BJ (cell line): ENCODE data around the gene UNK. TPM values are rescaled to one million over a fixed set of nuclear protein-coding genes. Genes with fewer than 3 reads are reported as not detected.

Experiments
- CTCF ChIA-PET: fragments of 350-600 bp; formaldehyde crosslinking; extraction: SDS; loops from one replicate; lab custom pipeline; 2021; ENCODE audit warnings: antibody characterized with exemption, inconsistent platforms; lab: Yijun Ruan, JAX
- POLR2A ChIA-PET: fragments of 300-600 bp; sonication (Branson Sonifier 250); formaldehyde crosslinking; extraction: SDS; loops from one replicate; lab custom pipeline; 2021; ENCODE audit warnings: antibody characterized with exemption; lab: Charles Lee
- DNase-seq: peaks from one replicate; pipeline ENCODE4 v3.0.0-alpha.2; 2011; ENCODE audit warnings: low read depth
- H3K27me3 ChIP-seq: 2 replicates; pipeline ENCODE4 v1.6.0; 2011; ENCODE audit warnings: low read length; ENCODE audit not compliant: control insufficient read depth, insufficient read depth
- H3K36me3 ChIP-seq: 2 replicates; pipeline ENCODE4 v1.5.1; 2011; ENCODE audit warnings: low read length; ENCODE audit not compliant: control insufficient read depth, insufficient read depth
- H3K4me3 ChIP-seq: 2 replicates; pipeline ENCODE4 v1.5.1; 2011; ENCODE audit warnings: low read depth, mild to moderate bottlenecking, control low read depth, low read length
- CTCF ChIP-seq: IDR thresholded peaks from 2 replicates; pipeline ENCODE4 v1.5.1; 2011; ENCODE audit warnings: low read depth, mild to moderate bottlenecking, control low read depth, inconsistent platforms, low read length, moderate library complexity; ENCODE audit not compliant: insufficient read depth
- polyA plus RNA-seq: library from polyadenylated mRNA; depleted of rRNA; stranded (reverse); fragments of >200 nt; gene quantifications from 2 replicates; pipeline ENCODE4 v1.2.3, GENCODE V29; 2011

Gene UNK
- polyA plus RNA-seq, 1 experiment = 7.2 TPM

GRCh38 chr17:75834279-75834920, 49.8 kb downstream of the UNK start:
- ChIA-PET CTCF (interaction anchor here (1.0 to 4.6 kb wide), 4 partner anchors 9 to 21 kb away, joined by 3 to 20 read pairs (median 10); partner anchors contain the start of genes UNC13D and WBP2), POLR2A (no interaction called here)
- DNase-seq = no peak
- Histone ChIP-seq H3K4me3 (no peak overlapping the region), H3K27me3 (no peaks in the 10 kb centered on the region), H3K36me3 (no peaks in the 10 kb centered on the region)
- TF ChIP-seq CTCF = no peak

- Histone ChIP-seq H3K27me3 (no peaks in the 10 kb centered on the region), H3K4me3 (no peak overlapping the region), H3K36me3 (no peaks in the 10 kb centered on the region)
- ChIA-PET CTCF (interaction anchor here (1.0 to 4.6 kb wide), 4 partner anchors 8 to 20 kb away, joined by 3 to 20 read pairs (median 10); partner anchors contain the start of genes UNC13D and WBP2), POLR2A (no interaction called here)
- no peak for DNase-seq
- no peak for TF ChIP-seq CTCF
Observed at GRCh38 chr17:75834928-75835653, 50.5 kb downstream of the UNK start.

DNA sequence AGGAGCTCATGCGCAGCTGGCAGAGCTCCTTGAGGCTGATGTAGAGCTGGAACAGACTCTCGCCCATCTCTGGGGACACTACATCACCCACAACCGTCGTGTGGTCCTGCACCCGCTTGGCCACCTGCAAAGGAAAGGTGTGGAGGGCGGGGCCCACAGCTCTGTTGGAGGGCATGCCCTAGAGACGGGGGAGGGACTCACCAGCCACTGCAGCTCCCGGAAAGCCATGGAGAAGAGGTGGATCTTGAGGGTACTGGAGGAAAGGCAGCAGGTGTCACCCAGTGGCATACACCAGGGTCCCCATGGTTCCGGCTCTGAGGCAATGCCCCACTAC, 51.0 kb downstream of the UNK start:
- no peak for TF ChIP-seq CTCF
- POLR2A ChIA-PET = no interaction called here
- no peak for DNase-seq
- Histone ChIP-seq H3K36me3 (no peaks in the 10 kb centered on the region), H3K27me3 (no peaks in the 10 kb centered on the region), H3K4me3 (no peak overlapping the region)
- CTCF ChIA-PET = interaction anchor here (1.2 to 4.6 kb wide), 3 partner anchors 10 to 20 kb away, joined by 5 to 20 read pairs (median 16); partner anchors contain the start of genes UNC13D and WBP2

GRCh38 chr17:75836605-75837004, 52.0 kb downstream of the UNK start:
- CTCF ChIA-PET = interaction anchor here (0.7 to 4.6 kb wide), 4 partner anchors 9 to 72 kb away, joined by 3 to 20 read pairs (median 11); partner anchors contain the start of genes GALK1 and UNC13D
- POLR2A ChIA-PET = no interaction called here
- H3K4me3 ChIP-seq = no peak overlapping the region
- no peak for DNase-seq
- no peaks in the 10 kb centered on the region for H3K36me3 ChIP-seq
- H3K27me3 ChIP-seq = no peaks in the 10 kb centered on the region
- TF ChIP-seq CTCF = no peak

DNA sequence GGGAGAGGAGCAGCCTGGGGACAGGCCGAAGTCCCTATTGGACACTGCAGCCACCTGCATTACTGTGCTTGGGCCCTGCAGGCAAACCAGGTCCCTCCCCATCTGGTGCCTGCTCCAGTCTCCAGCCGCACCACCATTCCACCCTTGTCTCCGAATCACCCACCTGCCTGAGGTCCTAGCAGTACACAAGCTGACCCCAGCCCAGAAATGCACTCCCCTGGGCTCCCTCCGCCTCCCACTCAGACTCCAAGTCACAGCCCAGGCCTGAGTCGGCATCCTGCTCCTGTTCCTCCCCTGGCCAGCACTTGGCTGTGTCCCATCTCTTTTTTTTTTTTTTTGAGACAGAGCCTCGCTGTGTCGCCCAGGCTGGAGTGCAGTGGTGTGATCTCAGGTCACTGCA, 53.3 kb downstream of the UNK start:
- POLR2A ChIA-PET = no interaction called here
- CTCF ChIA-PET = interaction anchor here (3.8 to 4.6 kb wide), 2 partner anchors 8 to 11 kb away, joined by 16 to 20 read pairs; partner anchors contain the start of gene UNC13D
- no peak for TF ChIP-seq CTCF
- Histone ChIP-seq H3K4me3 (no peak overlapping the region), H3K36me3 (no peaks in the 10 kb centered on the region), H3K27me3 (no peaks in the 10 kb centered on the region)
- DNase-seq = no peak
